ENCODE measurements around the gene CDK8. TPM values are rescaled to one million over a fixed set of nuclear protein-coding genes. Genes with fewer than 3 reads are reported as not detected.

Gene CDK8
- total RNA-seq, 1 donor from 2014 or later = 30.0 TPM

DNA sequence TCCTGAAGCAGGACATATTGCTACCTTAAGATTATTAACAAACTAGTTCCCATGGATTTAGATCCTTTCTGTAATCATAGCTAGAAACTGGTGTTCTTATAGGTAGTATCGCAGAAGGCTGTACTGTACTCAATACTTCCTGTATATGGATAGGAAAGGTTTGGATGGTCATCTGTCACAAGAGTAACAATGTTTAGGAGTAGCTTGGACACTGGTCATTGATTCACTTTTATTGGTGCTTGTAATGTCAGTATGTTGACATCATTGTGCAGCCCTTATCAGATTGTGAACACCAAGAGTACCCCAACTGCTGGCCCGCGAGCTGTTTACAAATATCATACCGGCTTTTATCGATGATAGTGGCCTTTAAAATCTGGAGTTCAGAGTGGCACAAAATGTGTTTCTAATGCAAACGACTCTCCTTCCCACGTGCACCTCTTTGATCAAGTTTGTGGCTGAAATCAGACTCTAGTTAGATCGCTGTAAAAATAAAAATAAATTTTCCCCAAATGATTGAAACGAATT, 605 bp upstream of the CDK8 start:
- DNase-seq (ENCODE audit: low read depth, low spot score) = no peak
- peaks cover 35% of the 10 kb centered on the region for H3K4me1 Mint-ChIP-seq
- peaks cover 9% of the 10 kb centered on the region for H3K27me3 Mint-ChIP-seq (ENCODE audit: low read depth)

GRCh38 chr13:26254583-26255111, 718 bp downstream of the CDK8 start:
- peaks cover 37% of the 10 kb centered on the region for H3K4me1 Mint-ChIP-seq
- peak; percentile 23 for DNase-seq (ENCODE audit: low read depth, low spot score)
- peaks cover 9% of the 10 kb centered on the region for H3K27me3 Mint-ChIP-seq (ENCODE audit: low read depth)
- peak overlapping the region; percentile 96 for H3K27ac Mint-ChIP-seq (ENCODE audit: unreplicated experiment)
- TF ChIP-seq, protein P1, sequence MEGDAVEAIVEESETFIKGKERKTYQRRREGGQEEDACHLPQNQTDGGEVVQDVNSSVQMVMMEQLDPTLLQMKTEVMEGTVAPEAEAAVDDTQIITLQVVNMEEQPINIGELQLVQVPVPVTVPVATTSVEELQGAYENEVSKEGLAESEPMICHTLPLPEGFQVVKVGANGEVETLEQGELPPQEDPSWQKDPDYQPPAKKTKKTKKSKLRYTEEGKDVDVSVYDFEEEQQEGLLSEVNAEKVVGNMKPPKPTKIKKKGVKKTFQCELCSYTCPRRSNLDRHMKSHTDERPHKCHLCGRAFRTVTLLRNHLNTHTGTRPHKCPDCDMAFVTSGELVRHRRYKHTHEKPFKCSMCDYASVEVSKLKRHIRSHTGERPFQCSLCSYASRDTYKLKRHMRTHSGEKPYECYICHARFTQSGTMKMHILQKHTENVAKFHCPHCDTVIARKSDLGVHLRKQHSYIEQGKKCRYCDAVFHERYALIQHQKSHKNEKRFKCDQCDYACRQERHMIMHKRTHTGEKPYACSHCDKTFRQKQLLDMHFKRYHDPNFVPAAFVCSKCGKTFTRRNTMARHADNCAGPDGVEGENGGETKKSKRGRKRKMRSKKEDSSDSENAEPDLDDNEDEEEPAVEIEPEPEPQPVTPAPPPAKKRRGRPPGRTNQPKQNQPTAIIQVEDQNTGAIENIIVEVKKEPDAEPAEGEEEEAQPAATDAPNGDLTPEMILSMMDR (conservative IDR thresholded peaks at IDR 0.05) = peak; percentile 26
- peak overlapping the region; percentile 96 for H3K4me3 Mint-ChIP-seq
- H3K36me3 Mint-ChIP-seq (ENCODE audit: low read depth) = no peaks in the 10 kb centered on the region
- no peaks in the 10 kb centered on the region for H3K9me3 Mint-ChIP-seq

More for the DNA sequence above, 605 bp upstream of the CDK8 start:
- H3K27ac Mint-ChIP-seq (ENCODE audit: unreplicated experiment) = peak overlapping the region; percentile 69
- H3K36me3 Mint-ChIP-seq (ENCODE audit: low read depth) = no peaks in the 10 kb centered on the region
- TF ChIP-seq, protein P1 (conservative IDR thresholded peaks at IDR 0.05) = no peak
- peak overlapping the region; percentile 90 for H3K4me3 Mint-ChIP-seq
- no peaks in the 10 kb centered on the region for H3K9me3 Mint-ChIP-seq

- peaks cover 42% of the 10 kb centered on the region for H3K4me1 Mint-ChIP-seq
- TF ChIP-seq, protein P1 (conservative IDR thresholded peaks at IDR 0.05) = no peak
- H3K36me3 Mint-ChIP-seq (ENCODE audit: low read depth) = no peaks in the 10 kb centered on the region
- peaks cover 9% of the 10 kb centered on the region for H3K27me3 Mint-ChIP-seq (ENCODE audit: low read depth)
- H3K9me3 Mint-ChIP-seq = no peaks in the 10 kb centered on the region
- peak overlapping the region; percentile 96 for H3K4me3 Mint-ChIP-seq
- no peak for DNase-seq (ENCODE audit: low read depth, low spot score)
- peak overlapping the region; percentile 96 for H3K27ac Mint-ChIP-seq (ENCODE audit: unreplicated experiment)
These were observed 1.2 kb downstream of the CDK8 start for GRCh38 chr13:26255115-26255514.

- TF ChIP-seq, protein P1 (conservative IDR thresholded peaks at IDR 0.05) = peak; percentile 56
- peaks cover 7% of the 10 kb centered on the region for H3K27me3 Mint-ChIP-seq (ENCODE audit: low read depth)
- H3K4me3 Mint-ChIP-seq = peak overlapping the region; percentile 96
- H3K9me3 Mint-ChIP-seq = no peaks in the 10 kb centered on the region
- DNase-seq (ENCODE audit: low read depth, low spot score) = no peak
- peaks cover 48% of the 10 kb centered on the region for H3K4me1 Mint-ChIP-seq
- H3K27ac Mint-ChIP-seq (ENCODE audit: unreplicated experiment) = no peak overlapping the region
- no peaks in the 10 kb centered on the region for H3K36me3 Mint-ChIP-seq (ENCODE audit: low read depth)
These were observed 1.9 kb downstream of the CDK8 start for GRCh38 chr13:26255691-26256277.

- H3K9me3 Mint-ChIP-seq = no peaks in the 10 kb centered on the region
- H3K27ac Mint-ChIP-seq (ENCODE audit: unreplicated experiment) = no peak overlapping the region
- no peaks in the 10 kb centered on the region for H3K36me3 Mint-ChIP-seq (ENCODE audit: low read depth)
- H3K27me3 Mint-ChIP-seq (ENCODE audit: low read depth) = no peaks in the 10 kb centered on the region
- peaks cover 49% of the 10 kb centered on the region for H3K4me1 Mint-ChIP-seq
- no peak for DNase-seq (ENCODE audit: low read depth, low spot score)
- H3K4me3 Mint-ChIP-seq = peak overlapping the region; percentile 58
- TF ChIP-seq, protein P1 (conservative IDR thresholded peaks at IDR 0.05) = no peak
These were observed 3.1 kb downstream of the CDK8 start for GRCh38 chr13:26257049-26257448.

Data from neural crest cell (in vitro differentiated cells).